Body of pancreas (tissue), 4 donors: ENCODE results near the gene RGS17. TPM values are rescaled to one million over a fixed set of nuclear protein-coding genes. Genes with fewer than 3 reads are reported as not detected.

Experiments
- ATAC-seq: fragments of 150-250 bp; one replicate; pipeline ENCODE4 v1.9.1; 2016
- DNase-seq, 4 donors: peaks; one replicate each; pipeline ENCODE4 v3.0.0-alpha.2; 2019
- H3K27ac ChIP-seq, 4 donors: fragments of 200-600 bp; sonication (generic); 1 replicate in 3 of 4; 2 replicates in 1 of 4; pipeline versions ENCODE4 v1.5.1 to v1.6.1; 2016 to 2019; ENCODE audit warnings: mild to moderate bottlenecking in 1 of 4, mixed read lengths in 1 of 4, moderate library complexity in 1 of 4
- H3K27me3 ChIP-seq, 2 donors: fragments of 200-600 bp; sonication (generic); one replicate each; pipeline ENCODE4 v1.6.0; 2016; ENCODE audit warnings: mild to moderate bottlenecking in 1 of 2
- H3K36me3 ChIP-seq, 2 donors: fragments of 200-600 bp; sonication (generic); replicated peaks in 1 of 2; 2 replicates each; pipeline ENCODE4 v1.5.1; 2016; ENCODE audit warnings: low read depth in 2 of 2; ENCODE audit not compliant: insufficient read depth in 1 of 2
- H3K4me1 ChIP-seq: fragments of 200-600 bp; sonication (generic); one replicate; pipeline ENCODE4 v1.6.0; 2016
- H3K4me3 ChIP-seq, 2 donors: fragments of 200-600 bp; sonication (generic); 1 replicate in 1 of 2; 2 replicates in 1 of 2; pipeline ENCODE4 v1.5.1; 2016 to 2019
- H3K9me3 ChIP-seq, 3 donors: fragments of 200-600 bp; sonication (generic); 1 replicate in 2 of 3; 2 replicates in 1 of 3; pipeline ENCODE4 v1.5.1; 2016
- POLR2A ChIP-seq, 3 donors: fragments of 450-650 bp; IDR thresholded peaks; one replicate each; pipeline ENCODE4 v1.6.1; 2016; ENCODE audit warnings: antibody characterized with exemption in 3 of 3, mild to moderate bottlenecking in 2 of 3
- WGBS, 2 donors: methylation state at CpG; one replicate each; pipeline ENCODE4 v1.1.5; 2017; 5-methylcytosine and 5-hydroxymethylcytosine counted together
- intact Hi-C: fragments of 100-400 bp; cut with DNase I; formaldehyde crosslinking; loops from one replicate; pipeline ENCODE4 v1.15.1; 2023
- small RNA-seq: library from RNA; depleted of rRNA; stranded (forward); fragments of <200 nt; gene quantifications from one replicate; pipeline ENCODE3, GENCODE V24; 2016
- total RNA-seq, 2 donors: library from RNA; depleted of rRNA; stranded (reverse); fragments of >200 nt; gene quantifications; one replicate each; pipeline ENCODE4 v1.1.0, GENCODE V29; 2016
- TF ChIP-seq, protein P1 (sequence below), 7 experiments: fragments of 450-650 bp in 4 of 7; fragments of 200-600 bp in 3 of 7; sonication (generic) in 3 of 7; IDR thresholded peaks; one replicate each; pipeline ENCODE4 v1.5.1; 2016 to 2019; ENCODE audit warnings: antibody characterized with exemption in 7 of 7

The RGS17 gene
- total RNA-seq, 2 donors from 2014 or later, result 0.33 to 1.0 TPM

DNA sequence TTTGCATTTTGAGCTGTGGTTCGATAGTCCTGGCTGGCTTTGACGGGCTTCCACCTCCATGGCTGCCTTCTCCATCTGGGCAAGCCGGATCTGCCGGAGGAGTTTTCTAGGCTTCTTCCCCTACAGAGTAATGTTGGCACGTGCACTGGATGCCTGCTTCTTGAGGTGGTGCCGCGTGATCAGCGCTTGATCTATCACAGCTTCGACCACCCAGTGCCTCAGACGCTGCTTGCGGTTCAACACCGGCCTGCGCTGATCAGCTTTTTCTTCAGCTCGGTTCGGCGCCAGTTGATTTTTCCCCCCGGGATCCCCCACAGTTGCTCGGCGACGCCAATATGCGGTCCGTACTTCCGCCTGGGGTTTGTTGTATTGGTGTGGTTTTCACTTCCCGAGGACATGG, 171.7 kb downstream of the RGS17 start:
- Histone ChIP-seq H3K4me3 (no peak overlapping the region), H3K27me3 (peaks cover 0 to 3% of the 10 kb centered on the region in 2 donors), H3K27ac (no peak overlapping the region), H3K4me1 (no peaks in the 10 kb centered on the region), H3K9me3 (no peaks in the 10 kb centered on the region), H3K36me3 (no peaks in the 10 kb centered on the region)
- intact Hi-C loops, result no loop called here
- DNase-seq, result no peak
- WGBS, 2 donors, result 84 to 85% methylated on average over 23 to 24 of the region's 24 CpGs
- TF ChIP-seq, protein P1, sequence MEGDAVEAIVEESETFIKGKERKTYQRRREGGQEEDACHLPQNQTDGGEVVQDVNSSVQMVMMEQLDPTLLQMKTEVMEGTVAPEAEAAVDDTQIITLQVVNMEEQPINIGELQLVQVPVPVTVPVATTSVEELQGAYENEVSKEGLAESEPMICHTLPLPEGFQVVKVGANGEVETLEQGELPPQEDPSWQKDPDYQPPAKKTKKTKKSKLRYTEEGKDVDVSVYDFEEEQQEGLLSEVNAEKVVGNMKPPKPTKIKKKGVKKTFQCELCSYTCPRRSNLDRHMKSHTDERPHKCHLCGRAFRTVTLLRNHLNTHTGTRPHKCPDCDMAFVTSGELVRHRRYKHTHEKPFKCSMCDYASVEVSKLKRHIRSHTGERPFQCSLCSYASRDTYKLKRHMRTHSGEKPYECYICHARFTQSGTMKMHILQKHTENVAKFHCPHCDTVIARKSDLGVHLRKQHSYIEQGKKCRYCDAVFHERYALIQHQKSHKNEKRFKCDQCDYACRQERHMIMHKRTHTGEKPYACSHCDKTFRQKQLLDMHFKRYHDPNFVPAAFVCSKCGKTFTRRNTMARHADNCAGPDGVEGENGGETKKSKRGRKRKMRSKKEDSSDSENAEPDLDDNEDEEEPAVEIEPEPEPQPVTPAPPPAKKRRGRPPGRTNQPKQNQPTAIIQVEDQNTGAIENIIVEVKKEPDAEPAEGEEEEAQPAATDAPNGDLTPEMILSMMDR (IDR thresholded peaks at IDR 0.05), result no peak
- no peak for TF ChIP-seq POLR2A (IDR thresholded peaks at IDR 0.05)
- ATAC-seq, result no peak

- H3K27ac ChIP-seq, result no peak overlapping the region
- DNase-seq (no peak), ATAC-seq (no peak)
- intact Hi-C loops, result no loop called here
- H3K36me3 ChIP-seq, result no peaks in the 10 kb centered on the region
- no peaks in the 10 kb centered on the region for H3K9me3 ChIP-seq
- H3K4me1 ChIP-seq, result no peaks in the 10 kb centered on the region
- TF ChIP-seq, protein P1 (IDR thresholded peaks at IDR 0.05), result no peak
- TF ChIP-seq POLR2A (IDR thresholded peaks at IDR 0.05), result no peak
- no peak overlapping the region for H3K4me3 ChIP-seq
- 51 to 61% methylated on average over 1 of the region's 1 CpG for WGBS, 2 donors
- H3K27me3 ChIP-seq, result peaks cover 0 to 3% of the 10 kb centered on the region in 2 donors
Measured at GRCh38 chr6:152957796-152958195, 173.3 kb downstream of the RGS17 start.

Small RNAs within 50 kb of the gene (small RNA-seq; reads per million reads assigned to genes)
- gene AL080276.1, result not detected
- gene RNA5SP224, result not detected

Other genes starting within 250 kb of the RGS17 start
- 1 to 10 TPM in 1 of 2 donors, not detected in 1; 2.3 TPM for gene FBXO5, start 148.2 kb downstream of the RGS17 start, total RNA-seq
- gene MTRF1L, start 128.6 kb downstream of the RGS17 start, total RNA-seq, result 10 to 100 TPM in 1 of 2 donors, 1 to 10 TPM in 1; 8.6 to 22.7 TPM